Neuronal stem cell (in vitro differentiated cells): ENCODE data around the gene PRKN.
A peak's percentile ranks its signal among the peaks of the same experiment; 100 is the strongest.

Experiments used
- DNase-seq: peaks from one replicate; pipeline ENCODE4 v3.0.0-alpha.2; 2013; ENCODE audit warnings: low spot score
- H2AFZ ChIP-seq: one replicate; pipeline ENCODE4 v1.6.1; 2013; ENCODE audit warnings: mild to moderate bottlenecking, low read length, inconsistent platforms
- H2AK5ac ChIP-seq: 2 replicates; pipeline ENCODE4 v1.6.1; 2013; ENCODE audit warnings: low read depth, mild to moderate bottlenecking, inconsistent platforms, low read length, moderate library complexity, mixed read lengths
- H2BK120ac ChIP-seq: 2 replicates; pipeline ENCODE4 v1.6.1; 2013; ENCODE audit warnings: low read depth, mild to moderate bottlenecking, inconsistent platforms, low read length, moderate library complexity, mixed read lengths
- H2BK12ac ChIP-seq: one replicate; pipeline ENCODE4 v1.6.1; 2013; ENCODE audit warnings: low read length, inconsistent platforms
- H2BK15ac ChIP-seq: 2 replicates; pipeline ENCODE4 v1.6.1; 2013; ENCODE audit warnings: mild to moderate bottlenecking, low read length, inconsistent platforms, mixed read lengths
- H2BK5ac ChIP-seq: one replicate; pipeline ENCODE4 v1.6.1; 2013; ENCODE audit warnings: inconsistent platforms, mild to moderate bottlenecking, low read length, moderate library complexity
- H3K14ac ChIP-seq: one replicate; pipeline ENCODE4 v1.6.1; 2013; ENCODE audit warnings: low read length, inconsistent platforms
- H3K18ac ChIP-seq: 2 replicates; pipeline ENCODE4 v1.6.1; 2013; ENCODE audit warnings: low read length, inconsistent platforms
- H3K23ac ChIP-seq: 2 replicates; pipeline ENCODE4 v1.6.1; 2013; ENCODE audit warnings: low read depth, mild to moderate bottlenecking, mixed read lengths, low read length, inconsistent platforms; ENCODE audit not compliant: poor library complexity
- H3K27ac ChIP-seq: replicated peaks from 3 replicates; pipeline ENCODE4 v1.5.1; 2013; ENCODE audit warnings: low read length, inconsistent platforms
- H3K27me3 ChIP-seq, 3 experiments: 2 replicates each; pipeline ENCODE4 v1.6.1; 2013; ENCODE audit warnings: low read length in 3 of 3, mild to moderate bottlenecking in 2 of 3, inconsistent platforms in 1 of 3, low read depth in 1 of 3, mixed read lengths in 1 of 3, moderate library complexity in 1 of 3; ENCODE audit not compliant: control insufficient read depth in 3 of 3, insufficient read depth in 3 of 3
- H3K36me3 ChIP-seq, 2 donors: replicated peaks in 1 of 2; 2 replicates each; pipeline ENCODE4 v1.6.1; 2013; ENCODE audit warnings: low read length in 2 of 2; ENCODE audit not compliant: control insufficient read depth in 2 of 2, insufficient read depth in 2 of 2
- H3K4ac ChIP-seq: 2 replicates; pipeline ENCODE4 v1.6.1; 2013; ENCODE audit warnings: inconsistent platforms, mild to moderate bottlenecking, low read length, moderate library complexity
- H3K4me1 ChIP-seq, 2 donors: 1 replicate in 1 of 2; 2 replicates in 1 of 2; pipeline ENCODE4 v1.6.1; 2013; ENCODE audit warnings: low read length in 2 of 2, low read depth in 1 of 2; ENCODE audit not compliant: control insufficient read depth in 2 of 2, insufficient read depth in 1 of 2
- H3K4me2 ChIP-seq: one replicate; pipeline ENCODE4 v1.6.1; 2013; ENCODE audit warnings: mild to moderate bottlenecking, low read length, inconsistent platforms; ENCODE audit not compliant: insufficient read depth, poor library complexity, severe bottlenecking
- H3K4me3 ChIP-seq, 2 donors: 2 replicates each; pipeline ENCODE4 v1.5.1; 2013; ENCODE audit warnings: low read length in 2 of 2, mild to moderate bottlenecking in 2 of 2, inconsistent platforms in 1 of 2, moderate library complexity in 1 of 2
- H3K79me1 ChIP-seq: one replicate; pipeline ENCODE4 v1.6.1; 2013; ENCODE audit warnings: low read depth, mild to moderate bottlenecking, inconsistent platforms, low read length, moderate library complexity
- H3K9ac ChIP-seq: one replicate; pipeline ENCODE4 v1.6.1; 2013; ENCODE audit warnings: mild to moderate bottlenecking, low read depth, low read length, inconsistent platforms; ENCODE audit not compliant: poor library complexity
- H3K9me3 ChIP-seq, 2 donors: replicated peaks in 1 of 2; 2 replicates each; pipeline versions ENCODE3 to v1.6.1; 2013; ENCODE audit warnings: low read length in 2 of 2, mild to moderate bottlenecking in 2 of 2, inconsistent platforms in 1 of 2, low read depth in 1 of 2, mixed read lengths in 1 of 2, moderate library complexity in 1 of 2; ENCODE audit not compliant: control insufficient read depth in 2 of 2, insufficient read depth in 1 of 2
- H4K8ac ChIP-seq: one replicate; pipeline ENCODE4 v1.6.1; 2013; ENCODE audit warnings: low read depth, mild to moderate bottlenecking, inconsistent platforms, low read length, moderate library complexity
- H4K91ac ChIP-seq: one replicate; pipeline ENCODE4 v1.6.1; 2013; ENCODE audit warnings: low read length, low read depth, mild to moderate bottlenecking, inconsistent platforms; ENCODE audit not compliant: poor library complexity
- WGBS, 2 donors: extraction: QIAGEN DNeasy Blood & Tissue Kit; methylation state at CpG; one replicate each; pipeline ENCODE4 v1.1.7; 2013; ENCODE audit warnings: missing lambda C conversion rate in 2 of 2, mixed read lengths in 1 of 2; ENCODE audit not compliant: insufficient read length in 2 of 2, insufficient replicate concordance in 1 of 2; ENCODE audit errors: extremely low coverage in 2 of 2; 5-methylcytosine and 5-hydroxymethylcytosine counted together

The PRKN gene

GRCh38 chr6:162467679-162468078 lies 259.9 kb downstream of the PRKN start:
- peak overlapping the region; percentile 85 for H2BK15ac ChIP-seq
- H3K4me1 ChIP-seq = peaks cover 0 to 3% of the 10 kb centered on the region in 2 donors
- no peak for DNase-seq
- no peak overlapping the region for H4K91ac ChIP-seq
- no peak overlapping the region for H3K4me2 ChIP-seq
- no peaks in the 10 kb centered on the region for H3K36me3 ChIP-seq
- H2BK120ac ChIP-seq = no peak overlapping the region
- H3K9ac ChIP-seq = no peak overlapping the region
- no peak overlapping the region for H2AK5ac ChIP-seq
- no peak overlapping the region for H3K27ac ChIP-seq
- H3K9me3 ChIP-seq = no peaks in the 10 kb centered on the region
- no peak overlapping the region for H2AFZ ChIP-seq
- H2BK5ac ChIP-seq = no peak overlapping the region
- peak overlapping the region; percentile 64 for H3K18ac ChIP-seq
- H3K79me1 ChIP-seq = no peaks in the 10 kb centered on the region
- no peak overlapping the region for H2BK12ac ChIP-seq
- H4K8ac ChIP-seq = no peak overlapping the region
- no peaks in the 10 kb centered on the region for H3K27me3 ChIP-seq
- no CpG with 5 or more reads among the region's 9 CpGs for WGBS, 2 donors
- H3K4ac ChIP-seq = no peak overlapping the region
- H3K4me3 ChIP-seq = no peak overlapping the region
- H3K23ac ChIP-seq = no peak overlapping the region
- no peak overlapping the region for H3K14ac ChIP-seq

DNA sequence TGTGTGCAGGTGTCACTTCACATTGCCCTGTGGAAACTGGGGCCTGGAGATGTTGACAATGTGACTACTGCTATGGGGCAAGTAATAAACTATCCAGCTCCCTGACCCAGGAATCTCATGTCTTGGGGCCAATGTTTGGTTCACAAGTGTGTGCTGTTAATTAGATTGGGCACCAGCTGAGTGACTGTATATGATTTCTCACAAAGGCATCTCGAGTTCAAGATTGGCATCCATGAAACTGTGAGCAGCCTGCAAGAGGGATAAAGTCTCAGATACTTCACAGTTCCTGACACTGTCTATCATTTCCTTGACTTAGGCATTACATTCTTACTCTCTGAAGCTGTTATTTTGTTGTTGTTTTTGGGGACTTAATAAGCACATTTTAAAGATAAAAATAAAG lies 264.0 kb downstream of the PRKN start:
- Histone ChIP-seq H3K4ac (no peak overlapping the region), H3K36me3 (peaks cover 0 to 1% of the 10 kb centered on the region in 2 donors), H2BK12ac (no peak overlapping the region), H2BK15ac (no peak overlapping the region), H3K4me1 (peaks cover 0 to 3% of the 10 kb centered on the region in 2 donors), H3K79me1 (no peaks in the 10 kb centered on the region), H3K23ac (no peak overlapping the region), H3K18ac (no peak overlapping the region), H3K4me3 (no peak overlapping the region), H2AK5ac (no peak overlapping the region), H2AFZ (no peak overlapping the region), H3K9ac (no peak overlapping the region), H3K9me3 (peaks cover 0 to 8% of the 10 kb centered on the region in 2 donors), H2BK5ac (no peak overlapping the region), H2BK120ac (no peak overlapping the region), H3K27me3 (no peaks in the 10 kb centered on the region), H3K27ac (no peak overlapping the region), H4K8ac (no peak overlapping the region), H4K91ac (no peak overlapping the region), H3K4me2 (no peak overlapping the region), H3K14ac (no peak overlapping the region)
- no peak for DNase-seq
- no CpG with 5 or more reads among the region's 1 CpG for WGBS, 2 donors

DNA sequence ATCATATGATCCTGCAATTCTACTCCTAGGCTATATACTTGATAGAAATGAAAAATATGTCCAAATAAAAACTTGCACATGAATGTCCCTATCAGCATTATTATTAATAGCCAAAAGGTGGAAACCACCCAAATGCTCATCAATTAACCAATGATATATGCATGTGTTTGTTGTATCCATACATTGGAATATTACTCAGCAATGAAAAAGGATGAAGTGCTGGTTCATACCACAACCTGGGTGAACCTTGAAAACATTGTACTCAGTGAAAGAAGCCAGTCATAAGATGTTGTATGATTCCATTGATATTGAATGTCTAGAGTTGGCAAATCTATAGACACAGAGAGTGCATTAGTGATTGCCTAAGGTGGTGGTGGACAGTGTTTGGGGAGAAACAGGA lies 267.6 kb downstream of the PRKN start:
- H2BK5ac ChIP-seq = no peak overlapping the region
- H3K36me3 ChIP-seq = peaks cover 0 to 1% of the 10 kb centered on the region in 2 donors
- H3K14ac ChIP-seq = no peak overlapping the region
- H4K8ac ChIP-seq = no peak overlapping the region
- H3K9me3 ChIP-seq = peaks cover 2 to 16% of the 10 kb centered on the region in 2 donors
- no peak overlapping the region for H2BK12ac ChIP-seq
- no peak overlapping the region for H2BK15ac ChIP-seq
- no peak for DNase-seq
- no peak overlapping the region for H3K4ac ChIP-seq
- no peak overlapping the region for H2AFZ ChIP-seq
- no peak overlapping the region for H3K27ac ChIP-seq
- no peak overlapping the region for H4K91ac ChIP-seq
- H3K79me1 ChIP-seq = no peaks in the 10 kb centered on the region
- no peak overlapping the region for H3K4me2 ChIP-seq
- no peak overlapping the region for H3K23ac ChIP-seq
- H3K4me1 ChIP-seq = no peaks in the 10 kb centered on the region
- H3K18ac ChIP-seq = no peak overlapping the region
- H3K27me3 ChIP-seq = no peaks in the 10 kb centered on the region
- H3K4me3 ChIP-seq = no peak overlapping the region
- no peak overlapping the region for H2AK5ac ChIP-seq
- no peak overlapping the region for H3K9ac ChIP-seq
- no peak overlapping the region for H2BK120ac ChIP-seq

GRCh38 chr6:162450358-162450757 lies 277.2 kb downstream of the PRKN start:
- H3K18ac ChIP-seq = no peak overlapping the region
- no CpG with 5 or more reads among the region's 9 CpGs for WGBS, 2 donors
- no peak overlapping the region for H2BK15ac ChIP-seq
- no peaks in the 10 kb centered on the region for H3K36me3 ChIP-seq
- H2BK120ac ChIP-seq = no peak overlapping the region
- no peak for DNase-seq
- no peak overlapping the region for H4K91ac ChIP-seq
- H2BK5ac ChIP-seq = no peak overlapping the region
- no peaks in the 10 kb centered on the region for H3K79me1 ChIP-seq
- no peak overlapping the region for H3K4ac ChIP-seq
- H4K8ac ChIP-seq = no peak overlapping the region
- no peaks in the 10 kb centered on the region for H3K27me3 ChIP-seq
- no peak overlapping the region for H2BK12ac ChIP-seq
- H2AK5ac ChIP-seq = no peak overlapping the region
- H3K9ac ChIP-seq = no peak overlapping the region
- H3K4me3 ChIP-seq = no peak overlapping the region
- no peak overlapping the region for H3K27ac ChIP-seq
- H2AFZ ChIP-seq = no peak overlapping the region
- no peak overlapping the region for H3K14ac ChIP-seq
- no peak overlapping the region for H3K23ac ChIP-seq
- no peak overlapping the region for H3K4me2 ChIP-seq
- H3K9me3 ChIP-seq = peaks cover 1 to 40% of the 10 kb centered on the region in 2 donors
- H3K4me1 ChIP-seq = peaks cover 0 to 1% of the 10 kb centered on the region in 2 donors
